Lower leg skin (tissue), 3 donors: Measurements from ENCODE around the gene CNBP.

ENCODE experiments used
- POLR2A ChIP-seq, 2 donors: fragments of 450-650 bp; IDR thresholded peaks; one replicate each; pipeline ENCODE4 v1.6.1; 2016 to 2017; ENCODE audit warnings: antibody characterized with exemption in 2 of 2, mild to moderate bottlenecking in 1 of 2, moderate library complexity in 1 of 2
- TF ChIP-seq, protein P1 (sequence below), 3 donors: fragments of 450-650 bp; IDR thresholded peaks; one replicate each; pipeline ENCODE4 v1.5.1; 2016; ENCODE audit warnings: antibody characterized with exemption in 3 of 3, mild to moderate bottlenecking in 3 of 3, moderate library complexity in 2 of 3

DNA sequence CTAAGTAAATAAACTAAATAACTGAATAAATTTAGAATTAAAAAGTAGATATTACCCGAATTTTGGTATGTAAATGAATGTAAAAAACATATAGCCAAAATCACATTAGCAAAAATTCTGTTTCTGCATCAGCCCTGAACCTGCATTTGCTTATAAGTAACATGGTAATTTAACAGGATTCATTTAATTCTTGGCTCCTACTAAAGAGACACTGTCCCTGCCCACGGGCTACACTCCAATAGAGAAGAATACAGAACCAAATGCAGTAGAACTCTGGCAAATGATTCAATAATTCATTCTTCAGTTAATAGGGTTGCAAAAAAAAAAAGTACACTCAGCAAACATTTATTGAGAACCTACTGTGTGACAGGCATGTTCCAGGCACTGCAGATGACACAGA is 20.8 kb upstream of the CNBP start:
- TF ChIP-seq, protein P1, sequence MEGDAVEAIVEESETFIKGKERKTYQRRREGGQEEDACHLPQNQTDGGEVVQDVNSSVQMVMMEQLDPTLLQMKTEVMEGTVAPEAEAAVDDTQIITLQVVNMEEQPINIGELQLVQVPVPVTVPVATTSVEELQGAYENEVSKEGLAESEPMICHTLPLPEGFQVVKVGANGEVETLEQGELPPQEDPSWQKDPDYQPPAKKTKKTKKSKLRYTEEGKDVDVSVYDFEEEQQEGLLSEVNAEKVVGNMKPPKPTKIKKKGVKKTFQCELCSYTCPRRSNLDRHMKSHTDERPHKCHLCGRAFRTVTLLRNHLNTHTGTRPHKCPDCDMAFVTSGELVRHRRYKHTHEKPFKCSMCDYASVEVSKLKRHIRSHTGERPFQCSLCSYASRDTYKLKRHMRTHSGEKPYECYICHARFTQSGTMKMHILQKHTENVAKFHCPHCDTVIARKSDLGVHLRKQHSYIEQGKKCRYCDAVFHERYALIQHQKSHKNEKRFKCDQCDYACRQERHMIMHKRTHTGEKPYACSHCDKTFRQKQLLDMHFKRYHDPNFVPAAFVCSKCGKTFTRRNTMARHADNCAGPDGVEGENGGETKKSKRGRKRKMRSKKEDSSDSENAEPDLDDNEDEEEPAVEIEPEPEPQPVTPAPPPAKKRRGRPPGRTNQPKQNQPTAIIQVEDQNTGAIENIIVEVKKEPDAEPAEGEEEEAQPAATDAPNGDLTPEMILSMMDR (IDR thresholded peaks at IDR 0.05), result no peak
- TF ChIP-seq POLR2A (IDR thresholded peaks at IDR 0.05), result no peak
